ENCODE results near the gene ATRNL1.
A peak's percentile ranks its signal among the peaks of the same experiment; 100 is the strongest.
"Not testable (repeated sequence)": the region's sequence is repeated elsewhere in the genome, so short reads cannot be mapped to it uniquely, and the experiment has no call there.

Gene ATRNL1

DNA sequence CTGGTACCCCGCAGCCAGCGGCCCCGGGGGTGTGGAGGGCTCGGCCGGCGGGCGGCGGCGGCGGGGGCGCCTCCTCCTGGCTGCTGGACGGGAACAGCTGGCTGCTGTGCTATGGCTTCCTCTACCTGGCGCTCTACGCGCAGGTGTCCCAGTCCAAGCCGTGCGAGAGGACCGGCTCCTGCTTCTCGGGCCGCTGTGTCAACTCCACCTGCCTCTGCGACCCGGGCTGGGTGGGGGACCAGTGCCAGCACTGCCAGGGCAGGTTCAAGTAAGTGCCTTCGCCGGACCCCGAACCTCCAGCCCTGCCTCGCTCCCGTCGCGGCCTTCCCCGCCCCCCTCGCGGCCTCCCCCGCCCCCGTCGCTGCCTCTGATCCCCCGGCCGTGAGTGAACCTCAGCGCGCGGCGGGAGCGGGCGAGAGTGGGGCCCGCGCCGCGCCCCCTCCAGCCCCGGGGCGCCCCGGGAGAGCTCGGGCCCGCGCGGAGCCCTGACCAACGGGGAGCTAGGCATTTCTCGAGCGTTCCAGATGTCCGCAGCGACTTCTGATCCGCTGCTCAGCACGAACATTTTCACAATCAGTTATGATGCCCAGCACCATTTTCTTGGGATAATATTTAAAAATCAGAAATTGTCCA, 727 bp downstream of the ATRNL1 start:
- no peak for DNase-seq

DNA sequence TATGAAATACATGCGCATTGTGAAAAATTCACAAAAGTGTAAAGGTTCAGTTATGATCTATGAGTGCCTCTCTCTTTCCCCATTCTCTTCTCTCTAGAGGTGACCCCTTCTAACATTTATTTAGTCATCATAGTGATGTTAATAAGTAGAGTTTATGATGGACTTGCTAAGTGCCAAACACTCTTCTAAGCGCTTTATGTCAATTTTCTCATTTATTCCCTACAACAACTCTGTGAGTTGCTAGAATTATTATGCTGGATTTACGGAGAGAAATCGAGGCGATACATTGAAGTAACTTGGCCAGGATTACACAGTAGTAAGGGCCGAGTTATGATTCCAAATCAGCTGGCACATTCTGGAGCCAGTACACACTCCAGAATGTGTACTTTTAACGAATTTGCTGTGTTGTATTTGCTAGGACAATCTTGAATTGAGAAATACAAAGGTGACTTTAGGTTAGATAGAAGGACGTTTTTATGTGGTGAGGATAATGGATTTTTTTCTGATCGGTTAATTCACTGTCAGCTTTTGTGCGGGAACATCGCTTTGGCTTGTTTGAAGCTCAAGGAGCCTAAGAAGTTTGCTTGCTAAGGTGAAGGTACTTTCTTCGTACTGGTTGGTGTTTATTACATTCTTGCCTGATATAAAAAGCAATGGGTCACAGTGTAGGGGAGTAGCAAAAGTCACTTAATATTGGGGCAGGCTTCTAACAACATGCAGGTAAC, 1.4 kb downstream of the ATRNL1 start:
- no peak for DNase-seq

DNA sequence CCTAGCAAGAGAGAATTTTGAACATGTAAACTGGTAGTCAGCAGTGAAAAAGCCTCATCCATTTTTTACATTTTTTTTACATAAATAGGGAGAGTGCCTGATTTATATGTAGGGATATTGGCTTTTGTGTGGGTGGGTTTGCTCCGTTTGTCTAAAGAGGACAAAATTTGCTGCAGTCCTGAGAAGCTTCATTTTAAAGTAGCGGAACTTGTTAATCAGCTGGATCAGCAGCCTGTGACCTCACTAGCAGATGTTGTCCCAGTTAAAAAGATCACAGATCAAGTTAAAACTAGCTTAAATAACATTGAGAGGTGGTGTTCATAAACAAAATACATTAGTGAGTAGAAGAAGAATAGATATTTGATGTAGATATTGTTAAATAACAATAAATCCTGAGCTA, 2.6 kb downstream of the ATRNL1 start:
- no peak for DNase-seq

DNA sequence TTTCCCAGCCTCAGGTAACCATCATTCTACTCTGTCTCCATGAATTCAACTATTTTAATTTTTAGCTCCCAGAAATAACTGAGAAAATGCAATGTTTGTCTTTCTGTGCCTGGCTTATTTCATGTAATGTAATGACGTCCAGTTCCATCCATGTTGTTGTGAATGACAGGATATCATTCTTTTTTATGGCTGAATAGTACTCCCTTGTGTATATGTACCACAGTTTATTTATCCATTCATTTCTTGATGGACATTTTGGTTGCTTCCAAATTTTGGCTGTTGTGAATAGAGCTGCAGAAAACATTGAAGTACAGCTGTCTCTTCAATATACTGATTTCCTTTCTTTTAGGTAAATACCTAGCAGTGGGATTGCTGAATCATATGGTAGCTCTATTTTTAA, 10.5 kb downstream of the ATRNL1 start:
- DNase-seq: no peak

DNA sequence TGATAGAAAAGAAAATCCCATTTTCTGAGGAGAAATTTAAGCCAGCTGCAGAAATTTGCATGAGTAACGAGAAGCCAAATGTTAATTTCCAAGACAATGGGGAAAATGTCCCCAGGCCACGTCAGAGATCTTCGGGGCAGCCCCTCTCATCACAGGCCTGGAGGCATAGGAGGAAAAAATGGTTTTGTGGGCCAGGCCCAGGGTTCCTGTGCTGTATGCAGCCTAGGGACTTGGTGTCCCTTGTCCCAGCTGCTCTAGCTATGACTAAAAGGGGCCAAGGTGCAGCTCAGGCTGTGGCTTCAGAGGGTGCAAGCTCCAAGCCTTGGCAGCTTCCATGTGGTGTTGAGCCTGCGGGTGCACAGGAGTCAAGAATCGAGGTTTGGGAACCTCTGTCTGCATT, 12.2 kb downstream of the ATRNL1 start:
- not testable (repeated sequence) for DNase-seq

DNA sequence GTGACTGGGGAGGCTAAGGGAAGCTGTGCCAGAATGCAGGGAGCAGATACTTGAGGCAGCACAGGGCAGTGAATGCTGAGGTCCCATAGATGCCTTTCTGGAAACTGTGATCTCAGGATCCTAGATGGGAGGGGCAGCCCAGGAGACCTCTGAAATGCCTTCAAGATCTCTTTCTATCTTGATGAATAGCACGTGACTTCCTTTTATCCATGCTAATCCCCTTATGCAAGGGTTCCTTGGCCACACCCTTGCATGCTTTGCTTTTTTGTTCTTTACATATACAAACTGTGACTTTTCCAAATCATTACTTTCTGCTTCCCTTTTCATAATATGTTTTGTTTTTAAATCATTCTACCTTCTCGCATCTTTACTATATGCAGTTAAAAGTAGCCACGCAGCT, 14.7 kb downstream of the ATRNL1 start:
- DNase-seq: no peak

DNA sequence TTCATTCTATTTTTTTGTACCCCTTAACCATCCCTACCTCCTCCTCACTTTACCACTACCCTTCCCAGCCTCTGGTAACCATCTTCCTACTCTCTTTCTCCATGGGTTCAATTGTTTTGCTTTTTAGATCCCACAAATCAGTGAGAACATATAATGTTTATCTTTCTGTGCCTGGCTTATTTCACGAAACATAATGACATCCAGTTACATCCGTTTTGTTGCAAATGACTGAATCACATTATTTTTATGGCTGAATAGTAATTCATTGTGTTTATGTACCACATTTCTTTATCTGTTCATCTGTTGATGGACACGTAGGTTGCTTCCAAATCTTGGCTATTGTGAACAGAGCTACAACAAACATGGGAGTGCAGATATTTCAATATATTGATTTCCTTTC, 24.1 kb downstream of the ATRNL1 start:
- no peak for DNase-seq

DNA sequence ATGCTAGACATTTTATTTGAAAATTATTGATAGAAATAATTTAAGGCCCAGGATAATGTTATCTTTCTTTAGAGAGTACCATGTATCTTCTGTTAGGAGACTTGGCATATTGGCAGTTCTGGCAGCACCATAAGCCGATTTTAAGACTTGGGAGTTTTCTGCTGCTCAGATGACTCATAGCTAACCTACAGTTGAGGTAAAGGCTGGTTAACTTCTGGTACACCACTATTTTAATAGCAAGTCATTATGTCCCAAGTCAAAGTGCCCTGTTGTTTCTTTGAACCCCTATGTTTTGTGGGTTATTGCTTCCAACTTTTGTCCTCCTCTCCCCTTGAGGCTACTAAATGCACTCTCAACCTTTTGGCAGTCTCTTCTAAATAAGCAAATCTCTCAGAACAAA, 25.2 kb downstream of the ATRNL1 start:
- DNase-seq: no peak

DNA sequence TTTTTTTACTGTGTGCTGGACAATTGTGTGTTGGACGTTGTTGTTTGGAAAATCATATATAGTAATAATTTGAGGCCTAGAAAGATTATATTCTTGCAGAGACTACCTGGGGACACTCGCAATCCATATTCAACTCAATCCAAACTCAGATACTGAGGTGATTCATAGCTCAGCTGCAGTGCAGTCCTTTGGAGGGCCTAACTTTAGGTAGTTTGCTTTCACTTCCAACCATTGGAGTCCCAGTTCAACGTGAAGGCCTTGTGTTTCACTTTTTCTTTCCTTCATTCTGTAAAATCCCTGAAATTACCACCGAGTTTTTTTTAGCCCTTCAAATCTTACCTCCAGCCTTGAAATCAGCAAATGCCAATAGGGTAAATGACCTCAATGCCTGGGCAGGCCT, 32.3 kb downstream of the ATRNL1 start:
- no peak for DNase-seq

DNA sequence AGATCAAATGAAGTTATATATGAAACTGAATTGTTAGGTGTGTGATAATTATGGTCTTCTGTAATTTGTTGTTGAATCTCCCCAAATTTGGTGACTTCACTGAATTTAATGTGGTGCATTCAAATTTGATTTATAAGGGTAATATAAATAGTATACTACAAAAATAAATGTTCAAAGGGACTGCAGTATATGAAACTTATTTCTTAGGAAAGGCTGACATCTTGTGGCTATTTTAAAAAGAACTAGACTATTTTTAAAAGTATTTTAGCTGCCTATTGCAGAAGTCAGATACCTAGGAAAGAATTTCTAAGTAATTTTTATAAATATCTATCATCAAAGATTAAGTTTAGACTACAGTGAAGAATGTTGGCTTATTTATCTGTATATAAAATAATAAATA, 36.6 kb downstream of the ATRNL1 start:
- peak; percentile 24 for DNase-seq

DNA sequence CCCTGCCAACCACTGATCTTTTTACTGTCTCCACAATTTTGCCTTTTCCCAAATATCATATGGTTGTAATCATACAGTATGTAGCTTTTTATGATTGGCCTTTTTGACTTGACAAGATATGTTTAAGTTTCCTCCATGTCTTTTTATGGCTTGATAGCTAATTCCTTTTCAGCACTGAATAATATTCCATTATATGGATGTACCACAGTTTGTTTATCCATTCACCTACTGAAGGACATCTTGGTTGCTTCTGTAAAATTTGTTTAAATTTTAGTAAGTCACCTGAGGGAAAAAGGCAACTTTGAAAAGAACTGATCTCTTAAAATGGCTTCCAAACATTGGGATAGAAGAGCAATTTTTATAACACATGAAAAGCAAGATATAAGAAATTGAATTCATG, 43.5 kb downstream of the ATRNL1 start:
- DNase-seq: no peak

DNA sequence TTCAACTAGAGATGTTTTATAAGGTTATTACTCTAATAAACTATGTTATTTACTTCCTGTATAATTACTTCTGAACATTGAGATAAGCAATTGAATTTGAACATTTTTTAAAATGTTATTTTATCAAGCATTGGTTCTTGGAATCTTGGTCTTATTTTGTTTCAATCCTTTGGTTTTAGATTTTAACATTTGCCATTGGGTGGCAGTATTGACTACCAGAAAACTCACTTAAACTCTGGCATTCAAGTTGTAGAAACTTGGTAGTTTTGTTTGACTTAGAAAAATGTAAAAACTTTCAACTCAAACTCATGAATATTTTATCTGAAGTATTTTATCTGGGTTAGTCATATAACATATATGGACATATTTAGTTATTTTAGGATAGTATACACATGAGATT, 48.1 kb downstream of the ATRNL1 start:
- DNase-seq: no peak

DNA sequence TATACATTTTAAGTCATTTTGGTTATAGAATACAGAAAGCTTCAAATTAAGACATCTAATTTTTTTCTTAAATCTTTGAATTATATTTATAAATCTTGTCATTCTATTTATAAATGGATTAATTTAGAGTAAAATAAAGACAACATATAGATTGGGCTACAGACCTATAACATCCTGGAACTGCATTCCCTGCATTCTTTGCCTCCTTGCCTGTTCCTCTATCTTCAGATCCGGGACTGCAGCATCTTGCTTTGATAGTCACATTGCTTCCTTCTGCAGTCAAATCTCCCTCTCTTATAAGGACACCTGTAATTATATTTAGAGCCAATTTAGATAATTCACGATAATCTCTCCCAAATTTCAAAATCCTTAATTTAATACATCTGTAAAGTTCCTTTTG, 64.2 kb downstream of the ATRNL1 start:
- DNase-seq: no peak

DNA sequence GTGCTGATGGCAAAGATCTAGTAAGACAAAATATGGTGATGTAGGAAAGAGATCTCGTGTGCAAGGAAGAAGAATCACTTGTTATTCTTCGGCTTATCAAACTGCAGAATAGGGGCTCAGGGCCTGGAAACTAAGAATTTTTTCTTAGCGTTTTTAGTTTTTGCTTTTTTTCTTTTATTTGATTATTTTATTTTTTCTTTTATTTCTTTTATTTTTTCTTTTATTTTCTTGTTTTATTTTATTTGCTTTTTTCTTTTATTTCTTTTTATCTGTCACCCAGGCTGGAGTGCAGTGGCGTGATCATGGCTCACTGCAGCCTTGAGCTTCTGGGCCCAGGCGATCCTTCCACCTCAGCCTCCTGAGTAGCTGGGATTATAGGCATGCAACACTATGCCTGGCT, 70.0 kb downstream of the ATRNL1 start:
- DNase-seq: no peak

DNA sequence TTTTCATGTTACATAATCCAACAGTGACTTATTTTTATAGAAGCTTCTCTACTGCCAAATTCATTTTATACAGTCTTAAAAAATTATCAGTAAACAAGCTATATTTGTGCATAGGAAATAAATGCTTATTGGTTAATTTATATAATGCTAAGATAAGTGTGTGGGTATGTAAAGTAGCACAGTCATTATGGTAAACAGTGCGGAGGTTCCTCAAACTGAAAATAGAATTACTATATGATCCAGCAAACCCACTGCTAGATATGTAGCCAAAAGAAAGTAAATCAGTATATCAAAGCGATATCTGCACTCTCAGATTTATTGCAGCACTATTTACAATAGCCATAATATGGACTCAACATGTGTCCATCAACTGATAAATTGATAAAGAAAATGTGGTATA, 71.1 kb downstream of the ATRNL1 start:
- no peak for DNase-seq

DNA sequence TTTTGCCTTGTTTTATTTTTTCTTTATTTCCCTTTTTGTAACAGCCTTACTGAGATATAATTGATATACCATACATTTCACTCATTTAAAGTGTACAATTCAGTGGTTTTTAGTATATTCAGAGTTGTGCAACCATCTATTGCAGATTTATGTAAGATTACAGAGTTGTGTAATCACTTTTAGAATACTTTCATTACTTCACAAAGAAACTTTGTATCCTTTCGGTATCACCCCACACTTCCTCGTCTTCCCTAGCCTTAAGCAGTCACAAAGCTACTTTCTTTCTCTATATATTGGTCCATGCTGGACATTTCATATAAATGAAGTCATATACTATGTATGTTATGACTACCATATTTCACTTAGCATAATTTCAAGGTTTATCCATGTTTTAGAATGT, 74.6 kb downstream of the ATRNL1 start:
- no peak for DNase-seq

DNA sequence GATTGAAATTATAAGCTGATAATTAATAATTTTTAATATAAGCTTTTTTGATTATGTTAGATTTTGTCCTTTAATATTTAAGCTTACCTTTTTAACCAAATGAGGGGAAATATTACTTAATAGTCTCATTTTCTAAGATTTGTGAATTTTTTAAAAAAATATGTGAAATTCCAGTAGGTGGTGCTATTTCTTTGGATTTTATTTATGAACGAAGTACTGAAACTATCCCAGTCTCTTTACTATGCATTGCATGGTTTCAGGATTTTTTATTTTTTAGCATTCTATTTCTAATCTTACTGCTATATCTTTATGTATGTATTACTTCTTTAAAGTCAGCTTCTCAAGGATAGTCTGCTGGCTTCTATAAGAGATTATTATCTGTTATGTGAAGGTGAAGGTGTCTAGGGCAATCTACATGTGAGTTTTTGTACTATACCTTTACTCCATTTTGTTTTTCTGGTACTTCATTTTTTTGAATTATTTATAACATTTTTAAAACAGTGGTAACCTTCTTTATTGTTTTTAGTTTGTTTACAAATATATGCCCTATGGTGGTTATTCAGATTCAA, 78.3 kb downstream of the ATRNL1 start:
- no peak for DNase-seq

DNA sequence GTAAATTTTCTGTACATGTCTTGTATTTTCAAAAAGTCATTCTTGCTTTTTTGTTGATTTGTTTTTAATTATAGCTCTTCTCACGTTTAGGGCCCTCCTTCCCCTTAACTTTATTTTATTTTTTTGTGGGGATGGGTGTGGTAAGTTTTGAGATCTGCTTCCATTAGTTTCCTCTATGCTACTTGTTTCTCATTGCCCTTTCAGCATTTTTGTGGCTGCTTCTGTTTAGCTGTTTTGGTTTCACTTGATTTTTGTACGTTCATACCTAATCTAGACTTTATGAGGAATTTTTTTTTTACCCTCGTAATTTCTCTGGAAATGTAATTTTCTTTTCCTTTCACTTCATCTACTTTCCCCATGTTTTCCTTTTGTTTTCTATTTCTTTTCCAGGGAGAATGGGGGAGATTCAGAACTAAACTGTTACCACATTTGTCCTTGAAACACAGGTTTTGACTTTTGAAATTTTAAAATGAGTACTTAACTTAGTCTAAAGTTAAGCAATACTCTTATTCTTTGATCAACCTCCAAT, 80.8 kb downstream of the ATRNL1 start:
- no peak for DNase-seq

DNA sequence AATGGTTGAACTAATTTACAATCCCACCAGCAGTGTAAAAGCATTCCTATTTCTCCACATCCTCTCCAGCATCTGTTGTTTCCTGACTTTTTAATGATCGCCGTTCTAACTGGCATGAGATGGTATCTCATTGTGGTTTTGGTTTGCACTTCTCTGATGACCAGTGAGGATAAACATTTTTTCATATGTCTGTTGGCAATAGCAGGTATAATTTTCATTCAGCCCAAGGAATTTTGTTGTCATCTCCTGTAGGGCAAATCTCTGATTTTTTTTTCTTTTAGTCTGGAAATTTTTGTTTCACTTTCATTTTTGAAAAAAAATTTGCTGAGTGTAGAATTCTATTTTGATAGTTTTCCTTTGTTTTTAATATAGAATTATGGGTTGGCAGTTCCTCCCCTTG, 114.1 kb downstream of the ATRNL1 start:
- DNase-seq: not testable (repeated sequence)

DNA sequence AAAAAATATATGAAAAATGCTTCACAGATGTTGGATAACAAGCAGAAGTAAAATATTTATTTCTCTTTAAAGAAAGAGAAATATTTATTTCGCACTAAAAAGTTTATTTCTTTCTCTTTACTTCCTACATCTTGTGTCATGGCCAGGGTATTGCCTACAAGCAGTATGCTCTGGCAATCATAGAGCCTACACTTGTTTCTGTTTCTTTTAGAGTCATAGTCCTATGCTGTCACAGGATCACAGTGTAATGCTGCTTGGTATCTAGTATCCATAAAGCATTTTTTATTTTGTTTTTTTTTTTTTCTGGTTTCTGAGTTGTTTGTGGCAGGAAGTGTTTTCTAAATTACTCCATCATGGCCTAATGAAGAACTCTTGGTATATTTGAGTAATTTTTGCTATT, 116.0 kb downstream of the ATRNL1 start:
- DNase-seq: no peak

DNA sequence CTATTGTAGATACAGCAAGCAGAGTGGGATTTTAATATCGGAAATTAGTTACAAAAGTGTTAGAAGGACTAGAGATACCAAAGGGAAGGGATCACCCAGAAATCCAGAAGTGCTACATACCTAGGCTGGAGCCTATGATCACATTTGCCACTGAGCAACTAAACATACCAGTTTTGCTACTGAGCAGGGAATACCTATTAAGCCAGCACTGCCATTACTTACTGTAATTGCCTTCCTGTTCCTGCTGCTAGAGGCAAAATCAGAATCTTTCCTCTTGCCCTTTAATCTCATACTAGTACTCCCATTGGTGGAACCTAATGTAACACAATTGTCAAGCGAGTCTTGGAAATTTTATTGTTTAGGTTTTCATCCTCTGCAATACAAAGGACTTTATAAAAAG, 121.7 kb downstream of the ATRNL1 start:
- no peak for DNase-seq

DNA sequence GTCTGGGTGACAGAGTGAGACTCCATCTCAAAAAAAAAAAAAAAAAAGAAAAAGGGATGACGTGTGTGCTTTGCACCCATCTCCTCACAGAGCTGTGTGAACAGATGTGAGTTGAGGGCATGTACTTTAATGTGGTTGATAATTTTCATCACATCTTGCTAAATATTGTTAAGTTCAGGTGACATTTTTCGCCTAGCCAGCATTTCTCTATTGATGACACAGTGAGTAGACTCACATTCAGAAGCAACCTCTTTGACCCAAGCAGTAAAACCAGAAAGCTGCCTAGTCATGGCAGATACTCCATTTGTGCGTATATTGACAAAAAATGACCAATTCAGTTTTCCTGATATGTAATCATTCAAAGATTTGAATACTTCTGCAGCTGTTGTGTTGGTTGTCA, 126.0 kb downstream of the ATRNL1 start:
- no peak for DNase-seq

DNA sequence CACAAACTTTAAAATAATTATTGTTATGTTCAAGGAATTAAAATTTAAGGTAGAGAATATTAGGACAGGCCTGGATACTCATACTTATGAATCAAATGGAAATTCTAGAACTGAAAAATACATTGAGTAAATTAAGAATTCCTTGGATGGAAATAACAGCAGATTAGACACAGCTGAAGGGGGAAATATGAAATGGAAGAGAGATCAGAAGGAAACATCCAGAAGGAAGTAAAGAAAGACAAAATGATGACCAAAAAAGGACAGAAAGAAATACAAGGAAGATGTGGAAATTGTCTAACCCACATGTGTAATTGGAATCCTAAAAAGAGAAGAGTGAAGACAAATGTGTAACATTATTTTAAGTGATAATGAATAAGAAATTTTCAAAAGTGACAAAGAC, 128.9 kb downstream of the ATRNL1 start:
- DNase-seq: no peak

DNA sequence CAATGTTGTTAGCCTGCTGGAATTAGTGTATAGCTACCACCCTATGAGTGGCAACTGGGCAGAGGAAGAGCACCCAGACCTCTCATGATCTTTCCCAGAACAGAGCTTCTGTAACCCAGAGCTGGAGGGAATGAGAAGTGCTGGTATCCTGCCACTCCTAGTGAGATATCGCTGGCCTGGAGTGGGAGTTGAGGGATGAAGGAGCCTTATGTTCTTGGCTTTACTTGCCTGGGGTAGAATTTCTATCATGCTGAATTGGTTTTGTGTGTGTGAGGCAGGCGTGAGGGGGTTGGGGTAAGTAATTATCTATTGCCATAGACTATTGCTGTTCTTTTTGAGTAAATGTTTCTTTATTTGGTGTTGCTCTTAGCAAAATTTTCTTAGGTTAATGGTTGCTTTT, 146.6 kb downstream of the ATRNL1 start:
- DNase-seq: no peak

DNA sequence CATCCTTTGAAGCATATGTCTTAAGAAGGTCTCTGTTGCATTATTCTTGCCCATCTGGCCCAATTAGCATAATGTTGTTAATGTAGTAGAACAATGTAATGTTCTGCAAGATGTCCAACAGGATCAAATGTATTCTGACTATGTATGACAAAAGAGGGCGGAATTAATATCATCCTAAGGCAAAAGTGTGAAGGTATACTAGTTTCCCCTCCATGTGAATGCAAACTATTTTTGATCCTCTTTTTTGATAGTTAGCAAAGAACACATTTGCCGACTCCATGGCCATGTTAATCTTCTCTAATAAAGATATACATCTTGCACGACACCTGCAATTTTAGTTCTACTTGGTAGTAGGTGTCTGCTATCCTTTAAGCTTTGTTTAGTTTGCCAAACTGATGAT, 157.6 kb downstream of the ATRNL1 start:
- DNase-seq: no peak

Data from CD4-positive, alpha-beta T cell treated with Interleukin-4 for 4 hours (primary cell).